ENCODE results near the gene GDPD3. TPM values are rescaled to one million over a fixed set of nuclear protein-coding genes. Genes with fewer than 3 reads are reported as not detected.

The GDPD3 gene
- total and polyA plus RNA-seq, 2 of the 13 experiments (the other 11 are each of a cell fraction or from before 2014, with no cell fraction given), result 18.7 to 20.6 TPM

DNA sequence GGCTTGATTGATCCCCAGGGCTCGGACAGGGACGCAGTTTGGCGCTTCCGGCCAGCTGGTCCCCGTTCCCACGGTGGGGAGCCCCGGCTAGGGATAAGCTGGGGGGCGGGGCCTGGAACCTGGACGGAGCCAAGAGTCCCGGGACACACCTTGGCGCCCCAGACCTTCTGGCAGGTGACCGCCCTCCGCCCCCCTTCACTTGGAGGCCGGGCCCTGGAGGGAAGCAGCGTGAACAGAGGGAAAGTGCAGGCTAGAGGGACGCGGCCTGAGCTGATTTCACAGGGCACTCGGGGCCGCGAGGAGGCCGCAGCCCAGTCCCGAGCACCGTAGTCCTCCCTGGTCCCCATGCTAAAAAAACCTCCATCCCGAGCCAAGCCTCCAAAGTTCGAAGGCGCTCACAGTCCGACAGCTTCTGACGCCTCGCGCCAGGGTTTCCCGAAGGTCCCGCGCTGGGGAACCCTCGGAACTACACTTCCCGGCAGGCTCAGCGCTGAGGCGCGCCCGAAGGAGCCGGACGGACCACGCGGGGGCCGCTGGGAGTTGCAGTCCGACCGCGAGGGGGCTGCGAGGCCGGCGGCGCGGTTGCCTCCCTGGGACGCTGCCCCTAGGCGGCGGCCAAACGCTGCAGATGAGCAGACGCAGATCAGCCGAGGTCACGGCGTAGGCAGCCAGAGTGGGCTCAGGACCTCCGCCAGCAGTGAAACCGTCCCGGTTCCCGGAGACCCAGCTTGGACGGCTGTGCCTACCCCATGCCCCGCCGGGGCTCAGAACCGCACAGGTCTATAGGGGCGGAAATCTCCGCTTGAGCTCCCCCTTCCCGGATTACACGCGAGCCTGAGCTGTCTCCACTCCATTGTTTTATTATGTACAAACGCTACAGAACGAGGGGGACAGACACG, 21.6 kb downstream of the GDPD3 start, which contains the start of gene TBX6 (continued):
- TF ChIP-seq GMEB1 (CRISPR knock-in tag; IDR thresholded peaks at IDR 0.05; ENCODE audit: borderline replicate concordance) (peak; percentile 90), KDM6A (CRISPR knock-in tag; IDR thresholded peaks at IDR 0.05; ENCODE audit: low read depth) (no peak), GZF1 (CRISPR knock-in tag; IDR thresholded peaks at IDR 0.05) (peak; percentile 29; the same call in 1 of the 2 replicates), RARG (CRISPR knock-in tag; IDR thresholded peaks at IDR 0.05; ENCODE audit: low read depth) (0 out of 2 replicates have a peak, but pooled peaks have one; percentile 17), CHCHD3 (CRISPR knock-in tag; IDR thresholded peaks at IDR 0.05) (peak; percentile 76; the same call in 1 of the 2 replicates), MLLT10 (CRISPR knock-in tag; IDR thresholded peaks at IDR 0.05) (no peak), SIX1 (CRISPR knock-in tag; IDR thresholded peaks at IDR 0.05; ENCODE audit: borderline replicate concordance) (0 out of 2 replicates have a peak, but pooled peaks have one; percentile 29), KDM3A (CRISPR knock-in tag; IDR thresholded peaks at IDR 0.05; ENCODE audit: low read depth) (peak; percentile 89), TP53 (CRISPR knock-in tag; conservative IDR thresholded peaks at IDR 0.05) (peak; percentile 77; the same call in 1 of the 2 replicates), MYNN (CRISPR knock-in tag; IDR thresholded peaks at IDR 0.05; ENCODE audit: low read depth) (peak; percentile 16; the same call in 1 of the 2 replicates), DR1 (CRISPR knock-in tag; IDR thresholded peaks at IDR 0.05) (no peak), FOXO4 (CRISPR knock-in tag; conservative IDR thresholded peaks at IDR 0.05) (no peak), ZNF160 (CRISPR knock-in tag; IDR thresholded peaks at IDR 0.05) (no peak; the same call in 1 of the 2 replicates), FOSL2 (CRISPR knock-in tag; IDR thresholded peaks at IDR 0.05) (peak; percentile 50), USF2 (IDR thresholded peaks at IDR 0.05; ENCODE audit: low read depth, low read length) (no peak), USF2 (CRISPR knock-in tag; IDR thresholded peaks at IDR 0.05; ENCODE audit: borderline replicate concordance) (no peak), ELF4 (CRISPR knock-in tag; IDR thresholded peaks at IDR 0.05; ENCODE audit: borderline replicate concordance) (no peak), MAFG (CRISPR knock-in tag; IDR thresholded peaks at IDR 0.05) (no peak), NCOA1 (CRISPR knock-in tag; IDR thresholded peaks at IDR 0.05) (peak; percentile 53; the same call in 1 of the 2 replicates), ZBTB7B (CRISPR knock-in tag; IDR thresholded peaks at IDR 0.05) (peak; percentile 62), RCOR2 (CRISPR knock-in tag; IDR thresholded peaks at IDR 0.05) (no peak), NRL (CRISPR knock-in tag; IDR thresholded peaks at IDR 0.05; ENCODE audit: borderline replicate concordance) (no peak)
- TF ChIP-seq, protein P1, sequence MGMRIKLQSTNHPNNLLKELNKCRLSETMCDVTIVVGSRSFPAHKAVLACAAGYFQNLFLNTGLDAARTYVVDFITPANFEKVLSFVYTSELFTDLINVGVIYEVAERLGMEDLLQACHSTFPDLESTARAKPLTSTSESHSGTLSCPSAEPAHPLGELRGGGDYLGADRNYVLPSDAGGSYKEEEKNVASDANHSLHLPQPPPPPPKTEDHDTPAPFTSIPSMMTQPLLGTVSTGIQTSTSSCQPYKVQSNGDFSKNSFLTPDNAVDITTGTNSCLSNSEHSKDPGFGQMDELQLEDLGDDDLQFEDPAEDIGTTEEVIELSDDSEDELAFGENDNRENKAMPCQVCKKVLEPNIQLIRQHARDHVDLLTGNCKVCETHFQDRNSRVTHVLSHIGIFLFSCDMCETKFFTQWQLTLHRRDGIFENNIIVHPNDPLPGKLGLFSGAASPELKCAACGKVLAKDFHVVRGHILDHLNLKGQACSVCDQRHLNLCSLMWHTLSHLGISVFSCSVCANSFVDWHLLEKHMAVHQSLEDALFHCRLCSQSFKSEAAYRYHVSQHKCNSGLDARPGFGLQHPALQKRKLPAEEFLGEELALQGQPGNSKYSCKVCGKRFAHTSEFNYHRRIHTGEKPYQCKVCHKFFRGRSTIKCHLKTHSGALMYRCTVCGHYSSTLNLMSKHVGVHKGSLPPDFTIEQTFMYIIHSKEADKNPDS (CRISPR knock-in tag; IDR thresholded peaks at IDR 0.05), result peak; percentile 60; the same call in 1 of the 2 replicates

Measured in HepG2 (cell line).